GM23248 (cell line): ENCODE data around the gene MRM2. TPM values are rescaled to one million over a fixed set of nuclear protein-coding genes. Genes with fewer than 3 reads are reported as not detected.
A peak's percentile ranks its signal among the peaks of the same experiment; 100 is the strongest.

ENCODE experiments used
- DNase-seq: peaks from one replicate; pipeline ENCODE4 v3.0.0-alpha.2; 2015
- H2AFZ ChIP-seq: fragments of 200-600 bp; sonication (generic); 2 replicates; pipeline ENCODE4 v1.6.1; 2016; ENCODE audit warnings: antibody characterized with exemption
- H3F3A ChIP-seq: fragments of 200-600 bp; sonication (generic); 2 replicates; pipeline ENCODE4 v1.6.1; 2016; ENCODE audit warnings: mild to moderate bottlenecking, antibody characterized with exemption, mixed run types; ENCODE audit not compliant: insufficient read depth
- H3K27ac ChIP-seq: fragments of 200-600 bp; sonication (generic); 2 replicates; pipeline ENCODE4 v1.5.1; 2016; ENCODE audit warnings: mild to moderate bottlenecking
- H3K27me3 ChIP-seq: fragments of 200-600 bp; sonication (generic); replicated peaks from 2 replicates; pipeline ENCODE4 v1.6.1; 2016; ENCODE audit warnings: mild to moderate bottlenecking; ENCODE audit not compliant: insufficient read depth
- H3K36me3 ChIP-seq: fragments of 200-600 bp; sonication (generic); 2 replicates; pipeline ENCODE4 v1.6.1; 2016; ENCODE audit warnings: low read depth, mild to moderate bottlenecking
- H3K4me1 ChIP-seq: fragments of 200-600 bp; sonication (generic); 2 replicates; pipeline ENCODE4 v1.6.1; 2016; ENCODE audit warnings: mild to moderate bottlenecking; ENCODE audit not compliant: insufficient read depth
- H3K4me2 ChIP-seq: fragments of 200-600 bp; sonication (generic); one replicate; pipeline ENCODE4 v1.6.1; 2016; ENCODE audit warnings: mild to moderate bottlenecking; ENCODE audit not compliant: unreplicated experiment
- H3K4me3 ChIP-seq: fragments of 200-600 bp; sonication (generic); 2 replicates; pipeline ENCODE4 v1.5.1; 2016; ENCODE audit warnings: mild to moderate bottlenecking
- H3K79me2 ChIP-seq: fragments of 200-600 bp; sonication (generic); 2 replicates; pipeline ENCODE4 v1.6.1; 2016; ENCODE audit warnings: mild to moderate bottlenecking; ENCODE audit not compliant: insufficient read depth
- H3K9ac ChIP-seq: fragments of 200-600 bp; sonication (generic); 2 replicates; pipeline ENCODE4 v1.6.1; 2016; ENCODE audit warnings: mild to moderate bottlenecking
- H3K9me2 ChIP-seq: fragments of 200-600 bp; sonication (generic); 2 replicates; pipeline ENCODE4 v1.6.1; 2016; ENCODE audit warnings: mixed run types, mild to moderate bottlenecking, moderate library complexity; ENCODE audit not compliant: insufficient read depth
- H3K9me3 ChIP-seq: fragments of 200-600 bp; sonication (generic); one replicate; pipeline ENCODE4 v1.6.1; 2017; ENCODE audit warnings: low read depth
- H4K20me1 ChIP-seq: fragments of 200-600 bp; sonication (generic); 2 replicates; pipeline ENCODE4 v1.6.0; 2016; ENCODE audit not compliant: insufficient read depth
- EZH2 ChIP-seq: fragments of 200-600 bp; sonication (generic); IDR thresholded peaks from 2 replicates; pipeline ENCODE4 v1.6.1; 2018; ENCODE audit warnings: antibody characterized with exemption, mild to moderate bottlenecking; ENCODE audit not compliant: insufficient read depth, poor library complexity, severe bottlenecking
- EZH2phosphoT487 ChIP-seq: fragments of 200-600 bp; sonication (generic); IDR thresholded peaks from 2 replicates; pipeline ENCODE4 v1.6.1; 2018; ENCODE audit warnings: antibody characterized with exemption, moderate library complexity, mild to moderate bottlenecking, low read depth; ENCODE audit not compliant: insufficient read depth
- WGBS, 2 experiments: methylation state at CpG; one replicate each; pipeline ENCODE4 v1.1.6; 2015 to 2017; ENCODE audit warnings: low lambda C conversion rate in 2 of 2, low coverage in 1 of 2; ENCODE audit errors: missing lambda C conversion rate in 2 of 2; 5-methylcytosine and 5-hydroxymethylcytosine counted together
- in situ Hi-C: fragments of 300-500 bp; cut with MboI; formaldehyde crosslinking; loops from 2 replicates; pipeline ENCODE4 v1.15.0; 2020
- polyA plus RNA-seq: library from polyadenylated mRNA; unstranded; fragments of >200 nt; fragmentation: Nextera tagmentation; extraction: Ambion mirVana; gene quantifications from 2 replicates; pipeline ENCODE4 v1.2.1, GENCODE V29; 2016
- total RNA-seq: library from RNA; depleted of rRNA; stranded (reverse); fragments of >200 nt; shearing (Covaris generic); gene quantifications from 2 replicates; pipeline ENCODE4 v1.2.3, GENCODE V29; 2014; rRNA removed

Gene MRM2
- total RNA-seq: 20.8 and 21.5 TPM in 2 replicates
- 42.2 and 46.4 TPM in 2 replicates for polyA plus RNA-seq

GRCh38 chr7:2241580-2242540 lies at the start of gene MRM2, which contains the start of gene NUDT1:
MRM2 (minus strand) TSS chr7:2242205; CDS start chr7:2242169, 36 bp downstream.
NUDT1 (plus strand) TSS chr7:2242226; CDS start chr7:2244575, 2,349 bp downstream.
- Histone ChIP-seq H4K20me1 (no peaks in the 10 kb centered on the region), H3K27me3 (no peaks in the 10 kb centered on the region), H3K4me2 (peak within 1 kb of the TSS; percentile 74), H3K79me2 (peaks cover 32% of the 10 kb centered on the region), H2AFZ (peak within 1 kb of the TSS; percentile 76), H3K36me3 (peaks cover 14% of the 10 kb centered on the region; the same call in 1 of the 2 replicates), H3F3A (no peaks in the 10 kb centered on the region; the same call in 1 of the 2 replicates), H3K9me3 (no peaks in the 10 kb centered on the region), H3K9ac (peak within 1 kb of the TSS; percentile 91), H3K4me1 (no peaks in the 10 kb centered on the region; the same call in 1 of the 2 replicates), H3K9me2 (no peaks in the 10 kb centered on the region), H3K4me3 (peak within 1 kb of the TSS; percentile 79), H3K27ac (peak within 1 kb of the TSS; percentile 60)
- TF ChIP-seq EZH2 (no peak), EZH2phosphoT487 (no peak)
- DNase-seq: peak; percentile 90
- 1% methylated on average over 69 to 76 of the region's 81 CpGs for WGBS, 2 experiments
- in situ Hi-C loops: loop anchor here (10.0 kb wide), 1 partner anchor 103 kb away; no protein-coding TSS in a partner anchor

- no peak overlapping the region for H3K9ac ChIP-seq
- H2AFZ ChIP-seq: no peak overlapping the region
- no peaks in the 10 kb centered on the region for H3K4me1 ChIP-seq
- no peaks in the 10 kb centered on the region for H3F3A ChIP-seq
- H3K27me3 ChIP-seq: no peaks in the 10 kb centered on the region
- no peak overlapping the region for H3K27ac ChIP-seq
- H4K20me1 ChIP-seq: no peaks in the 10 kb centered on the region
- H3K9me3 ChIP-seq: no peaks in the 10 kb centered on the region
- H3K36me3 ChIP-seq: no peaks in the 10 kb centered on the region
- H3K4me3 ChIP-seq: no peak overlapping the region
- no peak for DNase-seq
- no peak overlapping the region for H3K4me2 ChIP-seq
- H3K9me2 ChIP-seq: no peaks in the 10 kb centered on the region
- in situ Hi-C loops: no loop called here
- peaks cover 57% of the 10 kb centered on the region for H3K79me2 ChIP-seq
- WGBS, 2 experiments: 93 to 96% methylated on average over 6 of the region's 6 CpGs
- TF ChIP-seq EZH2: no peak
- TF ChIP-seq EZH2phosphoT487: no peak
Measured at GRCh38 chr7:2290877-2291276, 48.9 kb upstream of the MRM2 start.

- 63 to 65% methylated on average over 13 of the region's 13 CpGs for WGBS, 2 experiments
- Histone ChIP-seq H3K9me3 (no peaks in the 10 kb centered on the region), H3K27ac (no peak overlapping the region), H2AFZ (no peak overlapping the region), H3K36me3 (no peaks in the 10 kb centered on the region), H3K4me2 (no peak overlapping the region), H3K27me3 (no peaks in the 10 kb centered on the region), H3F3A (no peaks in the 10 kb centered on the region), H3K79me2 (peaks cover 54% of the 10 kb centered on the region), H3K4me1 (no peaks in the 10 kb centered on the region), H4K20me1 (no peaks in the 10 kb centered on the region), H3K9me2 (no peaks in the 10 kb centered on the region), H3K4me3 (no peak overlapping the region), H3K9ac (no peak overlapping the region)
- no peak for DNase-seq
- TF ChIP-seq EZH2phosphoT487: no peak
- no peak for TF ChIP-seq EZH2
- in situ Hi-C loops: no loop called here
Measured at GRCh38 chr7:2289621-2290020, 47.6 kb upstream of the MRM2 start.

- Histone ChIP-seq H2AFZ (no peak overlapping the region), H3K79me2 (peaks cover 52% of the 10 kb centered on the region), H3F3A (no peaks in the 10 kb centered on the region), H3K36me3 (no peaks in the 10 kb centered on the region), H3K9me3 (no peaks in the 10 kb centered on the region), H3K9ac (no peak overlapping the region), H3K4me2 (no peak overlapping the region), H3K27me3 (no peaks in the 10 kb centered on the region), H4K20me1 (no peaks in the 10 kb centered on the region), H3K4me3 (no peak overlapping the region), H3K4me1 (no peaks in the 10 kb centered on the region), H3K9me2 (no peaks in the 10 kb centered on the region), H3K27ac (no peak overlapping the region)
- in situ Hi-C loops: no loop called here
- DNase-seq: peak; percentile 12
- TF ChIP-seq EZH2: no peak
- no peak for TF ChIP-seq EZH2phosphoT487
- WGBS, 2 experiments: 37 to 38% methylated on average over 20 of the region's 20 CpGs
Measured at GRCh38 chr7:2289111-2289586, 47.1 kb upstream of the MRM2 start.
